CD4-positive, alpha-beta memory T cell (primary cell): ENCODE data around the gene SMPD3. TPM values are rescaled to one million over a fixed set of nuclear protein-coding genes. Genes with fewer than 3 reads are reported as not detected.

Experiments
- CTCF ChIA-PET: fragments of 350-600 bp; sonication (Branson Sonifier 250); formaldehyde crosslinking; loops from one replicate; lab custom pipeline; 2021; ENCODE audit warnings: inconsistent platforms; ENCODE audit not compliant: partially characterized antibody; lab: Charles Lee
- POLR2A ChIA-PET: fragments of 350-600 bp; sonication (Branson Sonifier 250); formaldehyde crosslinking; loops from one replicate; lab custom pipeline; 2021; ENCODE audit not compliant: partially characterized antibody; lab: Charles Lee
- DNase-seq, 5 donors: peaks; one replicate each; pipeline versions ENCODE4 v3.0.0 to v3.0.0-alpha.2; 2020 to 2022; ENCODE audit warnings: mixed read lengths in 1 of 5
- H3K27ac ChIP-seq: one replicate; pipeline ENCODE4 v1.7.0; 2013; ENCODE audit warnings: low read depth, low read length
- H3K27me3 ChIP-seq: 2 replicates; pipeline ENCODE4 v1.7.0; 2013; ENCODE audit warnings: mild to moderate bottlenecking, low read length, moderate library complexity; ENCODE audit not compliant: insufficient read depth
- H3K36me3 ChIP-seq: 2 replicates; pipeline ENCODE4 v1.7.0; 2013; ENCODE audit warnings: mild to moderate bottlenecking, low read length, moderate library complexity; ENCODE audit not compliant: insufficient read depth
- H3K4me1 ChIP-seq: 2 replicates; pipeline ENCODE4 v1.7.0; 2013; ENCODE audit warnings: mild to moderate bottlenecking, low read length, moderate library complexity; ENCODE audit not compliant: insufficient read depth
- H3K4me3 ChIP-seq, 2 donors: one replicate each; pipeline ENCODE4 v1.7.0; 2013; ENCODE audit warnings: low read length in 2 of 2, mild to moderate bottlenecking in 1 of 2
- H3K9me3 ChIP-seq, 2 donors: one replicate each; pipeline ENCODE4 v1.7.0; 2013; ENCODE audit warnings: low read length in 2 of 2, control low read depth in 1 of 2; ENCODE audit not compliant: control insufficient read depth in 1 of 2
- H3K27ac Mint-ChIP-seq, 7 donors: one replicate each; pipeline ENCODE4 v1.8.0; 2020 to 2021; ENCODE audit warnings: mixed read lengths in 7 of 7, mild to moderate bottlenecking in 6 of 7, inconsistent platforms in 3 of 7, moderate library complexity in 3 of 7
- H3K27me3 Mint-ChIP-seq, 2 donors: one replicate each; pipeline ENCODE4 v1.8.0; 2020 to 2021; ENCODE audit warnings: mixed read lengths in 2 of 2
- H3K36me3 Mint-ChIP-seq, 2 donors: one replicate each; pipeline ENCODE4 v1.8.0; 2020 to 2021; ENCODE audit warnings: mixed read lengths in 2 of 2, inconsistent platforms in 1 of 2, mild to moderate bottlenecking in 1 of 2
- H3K4me1 Mint-ChIP-seq, 4 donors: one replicate each; pipeline ENCODE4 v1.8.0; 2020 to 2021; ENCODE audit warnings: mixed read lengths in 4 of 4, mild to moderate bottlenecking in 1 of 4
- H3K4me3 Mint-ChIP-seq, 8 donors: one replicate each; pipeline ENCODE4 v1.8.0; 2020 to 2021; ENCODE audit warnings: mixed read lengths in 8 of 8, mild to moderate bottlenecking in 7 of 8, moderate library complexity in 6 of 8, inconsistent platforms in 3 of 8
- H3K9me3 Mint-ChIP-seq, 8 donors: one replicate each; pipeline ENCODE4 v1.8.0; 2020 to 2021; ENCODE audit warnings: mixed read lengths in 8 of 8, mild to moderate bottlenecking in 5 of 8, inconsistent platforms in 3 of 8, moderate library complexity in 1 of 8
- intact Hi-C: fragments of 100-400 bp; cut with micrococcal nuclease; formaldehyde crosslinking; loops from one replicate; pipeline ENCODE4 v1.15.1; 2023
- polyA plus RNA-seq, 2 donors: library from polyadenylated mRNA; unstranded; fragments of 300-500 nt; fragmentation: Illumina TruSeq; gene quantifications; one replicate each; pipeline ENCODE4 v1.2.3, GENCODE V29; 2021
- total RNA-seq, 2 experiments: library from RNA; stranded (reverse); gene quantifications; one replicate each; pipeline ENCODE4 v1.2.3, GENCODE V29; 2021

The SMPD3 gene
- total and polyA plus RNA-seq, 4 experiments from 2014 or later: 0.63 to 3.1 (median 0.87) TPM

GRCh38 chr16:68310774-68311511 is 137.4 kb downstream of the SMPD3 start, which contains the start of the genes PRMT7 and SLC7A6OS:
Gene PRMT7 (plus strand): TSS chr16:68311019. CDS start chr16:68315980, 4,961 bp downstream.
Gene SLC7A6OS (minus strand): TSS chr16:68310946. CDS start chr16:68310926, 20 bp downstream.
- CTCF ChIA-PET: interaction anchor here (0.8 to 4.1 kb wide), 21 partner anchors 8 to 107 kb away, joined by 3 to 84 read pairs (median 6); partner anchors contain the start of gene SLC7A6
- peak within 1 kb of the TSS; percentile 91 to 95 for H3K4me3 ChIP-seq
- peak; percentile 90 to 96 (median 92) for DNase-seq
- H3K9me3 ChIP-seq: no peaks in the 10 kb centered on the region
- Mint-ChIP-seq H3K4me1 (peaks cover 27 to 65% (median 46%) of the 10 kb centered on the region in 4 donors), H3K4me3 (peak within 1 kb of the TSS; percentile 96 to 99 (median 98)), H3K36me3 (peaks cover 24 to 44% of the 10 kb centered on the region in 2 donors), H3K9me3 (no peaks in the 10 kb centered on the region), H3K27ac (peak within 1 kb of the TSS; percentile 75 to 98 (median 96)), H3K27me3 (no peaks in the 10 kb centered on the region)
- H3K36me3 ChIP-seq: peaks cover 25% of the 10 kb centered on the region
- no peaks in the 10 kb centered on the region for H3K27me3 ChIP-seq
- peaks cover 54% of the 10 kb centered on the region for H3K4me1 ChIP-seq
- intact Hi-C loops: loop anchor here (1.0 kb wide), 4 partner anchors 17 to 66 kb away; partner anchors contain the start of genes PLA2G15 and SLC7A6
- H3K27ac ChIP-seq: peak within 1 kb of the TSS; percentile 77
- POLR2A ChIA-PET: interaction anchor here (0.6 to 34.3 kb wide), 14 partner anchors 8 to 504 kb away, joined by 3 to 1508 read pairs (median 5); partner anchors contain the start of genes DDX28, DUS2, ESRP2 and NFATC3

- Mint-ChIP-seq H3K27me3 (no peaks in the 10 kb centered on the region), H3K4me3 (peak overlapping the region; percentile 96 to 99 (median 98)), H3K36me3 (peaks cover 21 to 45% of the 10 kb centered on the region in 2 donors), H3K27ac (peak overlapping the region; percentile 75 to 98 (median 96)), H3K4me1 (peaks cover 27 to 65% (median 43%) of the 10 kb centered on the region in 4 donors), H3K9me3 (no peaks in the 10 kb centered on the region)
- H3K9me3 ChIP-seq: no peaks in the 10 kb centered on the region
- no peaks in the 10 kb centered on the region for H3K27me3 ChIP-seq
- intact Hi-C loops: loop anchor here (1.0 kb wide), 3 partner anchors 26 to 65 kb away; partner anchors contain the start of genes PLA2G15 and SLC7A6
- H3K4me3 ChIP-seq: peak overlapping the region; percentile 91 to 95
- ChIA-PET CTCF (interaction anchor here (0.8 to 4.1 kb wide), 18 partner anchors 9 to 108 kb away, joined by 3 to 84 read pairs (median 7); partner anchors contain the start of gene SLC7A6), POLR2A (interaction anchor here (0.6 to 34.3 kb wide), 12 partner anchors 8 to 287 kb away, joined by 3 to 1508 read pairs (median 6); partner anchors contain the start of genes DDX28, DUS2, ESRP2 and NFATC3)
- peak overlapping the region; percentile 77 for H3K27ac ChIP-seq
- H3K36me3 ChIP-seq: peaks cover 22% of the 10 kb centered on the region
- DNase-seq: no peak
- peaks cover 57% of the 10 kb centered on the region for H3K4me1 ChIP-seq
Measured at GRCh38 chr16:68310437-68310773, 137.9 kb downstream of the SMPD3 start.

DNA sequence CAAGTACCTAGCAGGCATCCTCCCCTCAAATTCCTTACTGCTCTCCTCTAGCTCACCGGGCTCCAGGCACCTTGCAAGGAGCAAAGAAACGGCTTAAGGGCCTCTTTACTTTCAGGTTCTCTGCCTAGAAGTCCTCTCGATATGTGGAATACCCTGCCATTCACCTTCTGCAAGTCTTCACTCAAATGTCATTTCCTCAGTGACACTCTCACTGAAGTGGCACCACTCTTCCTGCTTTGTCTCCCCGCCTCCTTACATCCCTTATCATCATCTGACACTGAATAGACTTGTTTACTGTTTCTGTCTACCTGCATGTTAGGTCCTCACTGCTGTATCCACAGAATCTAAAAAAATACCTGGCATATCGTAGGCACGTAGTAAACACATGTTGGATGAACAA is 138.5 kb downstream of the SMPD3 start:
- CTCF ChIA-PET: interaction anchor here (1.5 to 4.1 kb wide), 2 partner anchors 19 to 47 kb away, joined by 10 to 24 read pairs; partner anchors contain the start of gene SLC7A6
- H3K9me3 ChIP-seq: no peaks in the 10 kb centered on the region
- Mint-ChIP-seq H3K4me3 (peak overlapping the region; percentile 96 to 99 (median 98)), H3K9me3 (no peaks in the 10 kb centered on the region), H3K27ac (peak overlapping the region; percentile 75 to 98 (median 96)), H3K36me3 (peaks cover 23 to 47% of the 10 kb centered on the region in 2 donors), H3K27me3 (no peaks in the 10 kb centered on the region), H3K4me1 (peaks cover 23 to 67% (median 41%) of the 10 kb centered on the region in 4 donors)
- H3K4me1 ChIP-seq: peaks cover 57% of the 10 kb centered on the region
- intact Hi-C loops: loop anchor here (1.0 kb wide), 3 partner anchors 25 to 64 kb away; partner anchors contain the start of genes PLA2G15 and SLC7A6
- DNase-seq: peak in 2 of 5 donors; percentile 18 to 22
- POLR2A ChIA-PET: interaction anchor here (2.0 to 34.3 kb wide), 2 partner anchors 31 to 225 kb away, joined by 9 to 1508 read pairs; partner anchors contain the start of genes NFATC3 and SLC7A6
- H3K4me3 ChIP-seq: peak overlapping the region; percentile 91 to 95
- H3K27ac ChIP-seq: peak overlapping the region; percentile 77
- H3K27me3 ChIP-seq: no peaks in the 10 kb centered on the region
- H3K36me3 ChIP-seq: peaks cover 23% of the 10 kb centered on the region

Other genes starting within 250 kb of the SMPD3 start
- under 1 TPM; 0.14 to 0.26 TPM for gene ESRP2, start 212.4 kb downstream of the SMPD3 start, total RNA-seq
- under 1 TPM in 1 of 2 donors, not detected in 1; 0.64 TPM for gene ESRP2, start 212.4 kb downstream of the SMPD3 start, polyA plus RNA-seq
- 10 to 100 TPM; 12.0 to 13.3 TPM for gene PLA2G15, start 203.1 kb downstream of the SMPD3 start, total RNA-seq
- gene PLA2G15, start 203.1 kb downstream of the SMPD3 start, polyA plus RNA-seq: 10 to 100 TPM in 1 of 2 donors, 1 to 10 TPM in 1; 6.6 to 10.8 TPM
- 100 to 1,000 TPM; 190 to 194 TPM for gene SLC7A6, start 184.0 kb downstream of the SMPD3 start, total RNA-seq
- gene SLC7A6, start 184.0 kb downstream of the SMPD3 start, polyA plus RNA-seq: 10 to 100 TPM; 14.4 to 21.1 TPM
- gene SLC7A6OS, start 137.6 kb downstream of the SMPD3 start, total RNA-seq: 10 to 100 TPM; 51.9 to 55.8 TPM
- 10 to 100 TPM; 22.4 to 25.2 TPM for gene SLC7A6OS, start 137.6 kb downstream of the SMPD3 start, polyA plus RNA-seq
- 100 to 1,000 TPM in 1 of 2 experiments, 10 to 100 TPM in 1; 98.4 to 104 TPM for gene PRMT7, start 137.5 kb downstream of the SMPD3 start, total RNA-seq
- 10 to 100 TPM; 28.3 to 30.6 TPM for gene PRMT7, start 137.5 kb downstream of the SMPD3 start, polyA plus RNA-seq
- gene ZFP90, start 90.8 kb upstream of the SMPD3 start, total RNA-seq: 10 to 100 TPM; 53.6 to 55.3 TPM
- 10 to 100 TPM; 20.2 to 26.4 TPM for gene ZFP90, start 90.8 kb upstream of the SMPD3 start, polyA plus RNA-seq
- under 1 TPM; 0.39 to 0.47 TPM for gene CDH3, start 196.8 kb upstream of the SMPD3 start, total RNA-seq
- not detected for gene CDH3, start 196.8 kb upstream of the SMPD3 start, polyA plus RNA-seq